Activated B cell treated with CpG ODN at 0.5 μM for 24 hours (primary cell): Measurements from ENCODE around the gene CD1C. TPM values are rescaled to one million over a fixed set of nuclear protein-coding genes. Genes with fewer than 3 reads are reported as not detected.
"Not testable (repeated sequence)": the region's sequence is repeated elsewhere in the genome, so short reads cannot be mapped to it uniquely, and the experiment has no call there.

ENCODE experiments used
- ATAC-seq: fragments of 200-7000 bp; cut with Tn5 transposase; one replicate; pipeline ENCODE4 v1.10.0; 2021; ENCODE audit warnings: low read depth, mild to moderate bottlenecking, moderate library complexity
- CTCF ChIA-PET: fragments of 350-600 bp; sonication (Branson Sonifier 250); formaldehyde crosslinking; loops from one replicate; lab custom pipeline; 2021; ENCODE audit warnings: antibody characterized with exemption; lab: Charles Lee
- POLR2A ChIA-PET: fragments of 350-600 bp; sonication (Branson Sonifier 250); formaldehyde crosslinking; loops from one replicate; lab custom pipeline; 2021; ENCODE audit warnings: antibody characterized with exemption; lab: Charles Lee
- DNase-seq: peaks from one replicate; pipeline ENCODE4 v3.0.0; 2022
- H3K27ac Mint-ChIP-seq: one replicate; pipeline ENCODE4 v1.8.0; 2020; ENCODE audit warnings: mixed read lengths
- H3K27me3 Mint-ChIP-seq: one replicate; pipeline ENCODE4 v1.8.0; 2021; ENCODE audit warnings: mixed read lengths
- H3K36me3 Mint-ChIP-seq: one replicate; pipeline ENCODE4 v1.8.0; 2021; ENCODE audit warnings: low read depth, mixed read lengths
- H3K4me1 Mint-ChIP-seq: one replicate; pipeline ENCODE4 v1.8.0; 2021; ENCODE audit warnings: mixed read lengths
- H3K4me3 Mint-ChIP-seq: one replicate; pipeline ENCODE4 v1.8.0; 2020; ENCODE audit warnings: mild to moderate bottlenecking, mixed read lengths
- H3K9me3 Mint-ChIP-seq: one replicate; pipeline ENCODE4 v1.8.0; 2020; ENCODE audit warnings: mixed read lengths
- CTCF ChIP-seq: fragments of 200-600 bp; IDR thresholded peaks from one replicate; pipeline ENCODE4 v1.8.0; 2022; ENCODE audit warnings: antibody characterized with exemption, mild to moderate bottlenecking
- intact Hi-C: fragments of 100-400 bp; cut with micrococcal nuclease; formaldehyde crosslinking; loops from one replicate; pipeline ENCODE4 v1.15.1; 2024
- total RNA-seq: library from RNA; stranded (reverse); gene quantifications from 2 replicates; pipeline ENCODE4 v1.2.3, GENCODE V29; 2022

The CD1C gene
- total RNA-seq, 1 donor from 2014 or later = 37.3 TPM

DNA sequence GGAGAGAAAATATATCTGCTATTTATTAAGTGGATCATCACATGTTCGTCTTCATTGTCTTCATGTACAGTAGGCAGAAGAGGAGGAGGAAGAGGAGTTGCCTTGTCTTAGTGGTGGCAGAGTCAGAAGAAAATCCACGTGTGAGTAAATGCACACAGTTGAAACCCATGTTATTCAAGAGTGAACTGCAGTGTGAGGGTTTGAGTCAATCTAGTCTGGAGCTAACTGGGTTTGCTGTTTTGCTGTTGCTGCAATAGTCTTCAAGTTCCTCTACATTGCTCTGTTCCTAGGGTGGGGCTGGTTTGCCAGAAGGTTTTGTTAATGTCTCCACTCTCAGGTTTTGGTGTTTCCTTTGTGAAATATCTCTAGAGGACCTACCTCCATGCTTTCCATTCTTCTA lies 38.6 kb upstream of the CD1C start:
- ChIA-PET CTCF (interaction anchor here (1.4 kb wide), 1 partner anchor 79 kb away, joined by 10 read pairs; no protein-coding TSS in a partner anchor), POLR2A (no interaction called here)
- Mint-ChIP-seq H3K9me3 (no peaks in the 10 kb centered on the region), H3K27ac (no peak overlapping the region), H3K4me1 (peaks cover 54% of the 10 kb centered on the region), H3K36me3 (no peaks in the 10 kb centered on the region), H3K27me3 (no peaks in the 10 kb centered on the region), H3K4me3 (no peak overlapping the region)
- DNase-seq = no peak
- intact Hi-C loops = no loop called here
- no peak for ATAC-seq
- TF ChIP-seq CTCF = no peak

- DNase-seq (no peak), ATAC-seq (no peak)
- peaks cover 10% of the 10 kb centered on the region for H3K36me3 Mint-ChIP-seq
- TF ChIP-seq CTCF = no peak
- H3K27ac Mint-ChIP-seq = no peak overlapping the region
- intact Hi-C loops = no loop called here
- no peaks in the 10 kb centered on the region for H3K9me3 Mint-ChIP-seq
- no peak overlapping the region for H3K4me3 Mint-ChIP-seq
- ChIA-PET POLR2A (no interaction called here), CTCF (no interaction called here)
- H3K27me3 Mint-ChIP-seq = no peaks in the 10 kb centered on the region
- peaks cover 31% of the 10 kb centered on the region for H3K4me1 Mint-ChIP-seq
Observed at GRCh38 chr1:158255656-158256055, 34.1 kb upstream of the CD1C start.

DNA sequence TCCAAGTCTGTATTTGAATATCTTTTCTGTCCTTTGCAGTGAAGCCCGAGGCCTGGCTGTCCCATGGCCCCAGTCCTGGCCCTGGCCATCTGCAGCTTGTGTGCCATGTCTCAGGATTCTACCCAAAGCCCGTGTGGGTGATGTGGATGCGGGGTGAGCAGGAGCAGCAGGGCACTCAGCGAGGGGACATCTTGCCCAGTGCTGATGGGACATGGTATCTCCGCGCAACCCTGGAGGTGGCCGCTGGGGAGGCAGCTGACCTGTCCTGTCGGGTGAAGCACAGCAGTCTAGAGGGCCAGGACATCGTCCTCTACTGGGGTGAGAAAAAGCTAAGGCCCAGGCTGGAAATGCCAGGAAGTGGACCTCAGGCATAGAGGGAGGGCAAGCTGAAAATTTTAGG lies 33.0 kb upstream of the CD1C start:
- H3K36me3 Mint-ChIP-seq, CTCF ChIA-PET: not testable (repeated sequence)

DNA sequence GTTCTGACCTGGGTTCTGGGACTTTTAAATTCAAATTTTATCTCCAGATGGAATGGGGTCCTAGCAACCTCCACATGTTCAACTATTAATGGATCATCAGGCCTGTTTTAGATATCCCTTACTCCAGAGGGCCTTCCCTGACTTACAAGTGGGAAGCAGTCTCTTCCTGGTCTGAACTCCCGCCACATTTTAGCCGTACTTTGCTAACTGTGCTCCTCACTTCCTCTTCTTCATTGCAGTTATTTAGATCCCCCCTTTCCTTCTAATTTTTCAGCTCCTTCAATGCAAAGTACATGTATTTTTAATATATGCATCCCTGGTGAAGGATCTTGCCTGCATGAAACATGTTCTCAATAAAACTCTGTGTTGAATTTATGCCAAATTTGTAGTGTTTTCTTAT lies 31.8 kb upstream of the CD1C start:
- intact Hi-C loops = loop anchor here (2.0 kb wide), 1 partner anchor 17 kb away; no protein-coding TSS in a partner anchor
- CTCF ChIA-PET = interaction anchor here (0.7 to 1.4 kb wide), 2 partner anchors 28 to 54 kb away, joined by 3 to 5 read pairs; no protein-coding TSS in a partner anchor
- peaks cover 10% of the 10 kb centered on the region for H3K36me3 Mint-ChIP-seq
- POLR2A ChIA-PET = interaction anchor here (1.0 kb wide), 1 partner anchor 9 kb away, joined by 3 read pairs; no protein-coding TSS in a partner anchor
- DNase-seq = no peak
- no peaks in the 10 kb centered on the region for H3K27me3 Mint-ChIP-seq
- H3K27ac Mint-ChIP-seq = no peak overlapping the region
- H3K4me3 Mint-ChIP-seq = no peak overlapping the region
- H3K9me3 Mint-ChIP-seq = no peaks in the 10 kb centered on the region
- no peak for TF ChIP-seq CTCF
- no peak for ATAC-seq
- peaks cover 23% of the 10 kb centered on the region for H3K4me1 Mint-ChIP-seq

More for the DNA sequence above, 33.0 kb upstream of the CD1C start:
- H3K9me3 Mint-ChIP-seq, H3K27me3 Mint-ChIP-seq, DNase-seq, intact Hi-C loops, POLR2A ChIA-PET, H3K4me3 Mint-ChIP-seq, ATAC-seq, H3K27ac Mint-ChIP-seq: not testable (repeated sequence)
- H3K4me1 Mint-ChIP-seq = peaks cover 23% of the 10 kb centered on the region

GRCh38 chr1:158259117-158259516 lies 30.6 kb upstream of the CD1C start:
- Mint-ChIP-seq H3K27ac (no peak overlapping the region), H3K27me3 (no peaks in the 10 kb centered on the region), H3K36me3 (peaks cover 10% of the 10 kb centered on the region), H3K4me1 (peaks cover 18% of the 10 kb centered on the region), H3K9me3 (no peaks in the 10 kb centered on the region), H3K4me3 (no peak overlapping the region)
- POLR2A ChIA-PET = interaction anchor here (1.2 kb wide), 1 partner anchor 11 kb away, joined by 3 read pairs; no protein-coding TSS in a partner anchor
- ATAC-seq (no peak), DNase-seq (no peak)
- intact Hi-C loops = loop anchor here (2.0 kb wide), 1 partner anchor 16 kb away; no protein-coding TSS in a partner anchor
- CTCF ChIA-PET = interaction anchor here (0.8 kb wide), 1 partner anchor 71 kb away, joined by 3 read pairs; no protein-coding TSS in a partner anchor
- TF ChIP-seq CTCF = no peak
